ENCODE measurements around the gene PIAS4.

PIAS4 gene

DNA sequence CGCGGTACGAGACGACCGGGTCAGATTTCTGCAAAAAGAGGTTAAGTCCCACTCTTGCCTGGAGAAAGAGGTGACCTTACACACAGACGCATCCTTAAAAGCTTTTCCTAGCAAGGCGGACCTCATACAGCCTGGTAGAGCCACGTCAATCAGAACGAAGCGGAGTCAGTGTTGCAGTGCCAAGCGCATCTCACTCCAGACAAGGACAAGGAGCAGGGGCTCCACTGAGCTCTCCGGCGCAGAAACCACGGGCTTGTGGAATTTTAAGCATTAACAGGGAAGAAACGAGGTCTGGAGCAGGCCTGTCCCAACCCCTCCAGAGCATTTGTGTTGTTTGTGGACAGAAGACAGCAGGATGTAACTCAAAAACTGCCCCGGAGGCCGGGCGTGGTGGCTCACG, 29.4 kb upstream of the PIAS4 start:
- peaks cover 3% of the 10 kb centered on the region for H3K4me1 ChIP-seq (ENCODE audit: insufficient read depth, poor library complexity, severe bottlenecking)
- H3K9me3 ChIP-seq (ENCODE audit: severe bottlenecking): no peaks in the 10 kb centered on the region
- no peaks in the 10 kb centered on the region for H3K27me3 ChIP-seq (ENCODE audit: insufficient read depth, poor library complexity, severe bottlenecking)
- peaks cover 82% of the 10 kb centered on the region for H3K36me3 ChIP-seq (ENCODE audit: low read depth)
- H3K27ac ChIP-seq (ENCODE audit: poor library complexity, severe bottlenecking): no peak overlapping the region
- no peak for ATAC-seq (ENCODE audit: low read depth)
- no peak for TF ChIP-seq CTCF (IDR thresholded peaks at IDR 0.05; ENCODE audit: poor library complexity, severe bottlenecking)
- no peak overlapping the region for H3K4me3 ChIP-seq (ENCODE audit: severe bottlenecking)
- DNase-seq (ENCODE audit: low spot score): no peak

DNA sequence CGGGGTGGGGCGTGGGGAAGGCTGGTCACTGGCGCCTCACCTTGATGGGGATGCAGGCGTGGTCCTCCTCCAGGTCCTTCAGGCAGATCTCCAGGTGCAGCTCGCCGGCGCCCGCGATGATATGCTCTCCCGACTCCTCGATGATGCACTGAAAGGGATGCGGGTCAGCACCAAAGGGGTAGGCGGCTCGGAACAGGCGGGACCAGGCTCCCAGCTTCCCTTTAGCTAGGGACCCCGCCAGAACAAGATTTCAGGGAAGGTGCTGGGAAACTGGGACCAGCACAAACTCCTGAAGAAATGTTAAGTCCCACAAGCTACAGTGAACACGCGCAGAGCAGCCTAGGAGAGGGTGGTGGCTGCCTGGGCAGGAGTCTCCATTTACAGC, 28.3 kb upstream of the PIAS4 start:
- Histone ChIP-seq H3K4me3 (ENCODE audit: severe bottlenecking) (no peak overlapping the region), H3K27me3 (ENCODE audit: insufficient read depth, poor library complexity, severe bottlenecking) (no peaks in the 10 kb centered on the region), H3K27ac (ENCODE audit: poor library complexity, severe bottlenecking) (no peak overlapping the region), H3K4me1 (ENCODE audit: insufficient read depth, poor library complexity, severe bottlenecking) (peaks cover 9% of the 10 kb centered on the region), H3K9me3 (ENCODE audit: severe bottlenecking) (no peaks in the 10 kb centered on the region), H3K36me3 (ENCODE audit: low read depth) (peaks cover 93% of the 10 kb centered on the region)
- ATAC-seq (ENCODE audit: low read depth): no peak
- DNase-seq (ENCODE audit: low spot score): no peak
- no peak for TF ChIP-seq CTCF (IDR thresholded peaks at IDR 0.05; ENCODE audit: poor library complexity, severe bottlenecking)

DNA sequence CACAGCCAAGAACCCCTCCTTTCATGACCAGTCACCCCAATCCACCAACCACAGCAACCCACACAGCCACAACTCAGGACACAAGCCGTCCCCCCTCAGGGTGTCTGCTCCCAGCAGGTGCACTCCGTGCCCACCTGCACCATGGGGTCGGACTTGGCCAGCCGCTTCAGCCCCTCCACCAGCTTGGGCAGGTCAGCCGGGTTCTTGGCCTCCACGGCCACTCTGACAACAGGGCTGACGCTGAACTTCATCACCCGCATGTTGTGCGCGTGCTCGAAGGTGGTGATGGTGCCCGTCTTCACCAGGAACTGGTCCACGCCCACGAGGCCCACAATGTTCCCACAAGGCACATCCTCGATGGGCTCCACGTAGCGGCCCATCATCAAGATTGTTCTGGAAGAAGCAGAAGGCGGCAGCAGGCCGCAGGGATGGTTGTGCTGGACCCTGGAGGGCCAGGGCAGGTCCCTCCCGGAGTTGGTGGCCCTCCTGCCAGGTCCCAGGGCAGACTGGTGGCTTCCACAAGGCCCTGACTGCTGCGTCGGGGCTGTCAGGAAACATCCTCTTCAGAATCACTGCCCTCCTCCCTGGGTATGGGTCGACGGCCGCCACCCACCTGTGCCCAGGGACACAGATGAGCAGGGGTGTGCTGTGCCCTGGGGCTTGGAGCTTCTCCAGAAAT, 27.7 kb upstream of the PIAS4 start:
- H3K9me3 ChIP-seq (ENCODE audit: severe bottlenecking): no peaks in the 10 kb centered on the region
- H3K4me1 ChIP-seq (ENCODE audit: insufficient read depth, poor library complexity, severe bottlenecking): peaks cover 9% of the 10 kb centered on the region
- H3K27ac ChIP-seq (ENCODE audit: poor library complexity, severe bottlenecking): no peak overlapping the region
- TF ChIP-seq CTCF (IDR thresholded peaks at IDR 0.05; ENCODE audit: poor library complexity, severe bottlenecking): no peak
- peaks cover 98% of the 10 kb centered on the region for H3K36me3 ChIP-seq (ENCODE audit: low read depth)
- DNase-seq (ENCODE audit: low spot score) (no peak), ATAC-seq (ENCODE audit: low read depth) (no peak)
- H3K4me3 ChIP-seq (ENCODE audit: severe bottlenecking): no peak overlapping the region
- no peaks in the 10 kb centered on the region for H3K27me3 ChIP-seq (ENCODE audit: insufficient read depth, poor library complexity, severe bottlenecking)

DNA sequence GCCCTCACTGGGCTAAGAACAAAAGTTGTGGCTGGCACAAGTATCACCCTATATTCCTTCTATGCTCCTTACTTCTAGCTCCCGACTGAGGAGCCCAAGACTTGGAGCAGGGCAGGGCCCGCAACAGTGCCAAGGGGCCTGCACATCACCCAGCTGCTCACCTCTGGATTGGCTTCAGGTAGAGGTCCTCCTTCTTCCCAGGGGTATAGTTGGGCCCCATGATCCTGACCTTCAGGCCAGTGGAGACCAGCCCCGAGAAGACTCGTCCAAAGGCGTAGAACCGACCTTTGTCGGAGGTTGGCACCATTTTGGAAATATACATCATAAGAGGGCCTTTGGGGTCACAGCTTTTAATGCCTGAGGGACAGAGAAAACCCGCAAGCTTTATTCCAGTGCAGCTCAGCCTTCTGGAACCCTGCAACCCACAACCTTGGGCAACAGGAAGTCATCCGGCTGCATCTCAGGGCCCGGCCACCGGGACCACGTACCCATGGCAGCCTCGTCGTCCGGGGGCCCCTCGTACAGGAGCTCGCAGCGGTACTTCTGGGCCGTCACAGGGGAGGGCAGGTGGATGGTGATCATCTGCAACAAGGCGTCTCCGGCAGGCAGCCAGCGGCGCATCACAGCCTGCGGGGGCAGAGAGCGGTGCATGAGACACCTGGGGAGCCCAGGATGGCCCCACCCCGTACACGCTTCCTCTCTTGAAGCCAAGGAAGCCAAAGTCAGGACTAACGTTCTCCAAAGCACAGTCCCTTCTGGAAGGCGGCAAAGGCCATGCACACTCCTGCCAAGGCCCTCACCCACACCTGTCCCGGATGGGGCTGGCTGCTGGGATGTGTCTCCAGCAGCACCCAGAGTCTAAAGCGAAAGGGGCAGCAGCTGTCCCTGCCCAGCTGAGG, 26.9 kb upstream of the PIAS4 start:
- no peak overlapping the region for H3K27ac ChIP-seq (ENCODE audit: poor library complexity, severe bottlenecking)
- peaks cover 95% of the 10 kb centered on the region for H3K36me3 ChIP-seq (ENCODE audit: low read depth)
- no peaks in the 10 kb centered on the region for H3K9me3 ChIP-seq (ENCODE audit: severe bottlenecking)
- no peak overlapping the region for H3K4me3 ChIP-seq (ENCODE audit: severe bottlenecking)
- no peak for TF ChIP-seq CTCF (IDR thresholded peaks at IDR 0.05; ENCODE audit: poor library complexity, severe bottlenecking)
- no peak for DNase-seq (ENCODE audit: low spot score)
- H3K4me1 ChIP-seq (ENCODE audit: insufficient read depth, poor library complexity, severe bottlenecking): peaks cover 9% of the 10 kb centered on the region
- ATAC-seq (ENCODE audit: low read depth): no peak
- H3K27me3 ChIP-seq (ENCODE audit: insufficient read depth, poor library complexity, severe bottlenecking): no peaks in the 10 kb centered on the region

GRCh38 chr19:3981373-3981735, 26.2 kb upstream of the PIAS4 start:
- ATAC-seq (ENCODE audit: low read depth) (no peak), DNase-seq (ENCODE audit: low spot score) (no peak)
- TF ChIP-seq CTCF (IDR thresholded peaks at IDR 0.05; ENCODE audit: poor library complexity, severe bottlenecking): no peak
- peaks cover 87% of the 10 kb centered on the region for H3K36me3 ChIP-seq (ENCODE audit: low read depth)
- H3K27ac ChIP-seq (ENCODE audit: poor library complexity, severe bottlenecking): no peak overlapping the region
- H3K9me3 ChIP-seq (ENCODE audit: severe bottlenecking): no peaks in the 10 kb centered on the region
- H3K4me3 ChIP-seq (ENCODE audit: severe bottlenecking): no peak overlapping the region
- peaks cover 9% of the 10 kb centered on the region for H3K4me1 ChIP-seq (ENCODE audit: insufficient read depth, poor library complexity, severe bottlenecking)
- H3K27me3 ChIP-seq (ENCODE audit: insufficient read depth, poor library complexity, severe bottlenecking): no peaks in the 10 kb centered on the region

Data from RWPE2 (cell line).